OCI-LY7 (cell line): Measurements from ENCODE around the gene MATR3.
"Not testable (repeated sequence)": the region's sequence is repeated elsewhere in the genome, so short reads cannot be mapped to it uniquely, and the experiment has no call there.

Experiments used
- CTCF ChIP-seq: fragments of 200-600 bp; sonication (generic); conservative IDR thresholded peaks from 2 replicates; pipeline ENCODE4 v1.5.1; 2014; ENCODE audit warnings: mild to moderate bottlenecking, antibody characterized with exemption, low read length, moderate library complexity, mixed read lengths
- EZH2phosphoT487 ChIP-seq: fragments of 200-600 bp; sonication (generic); IDR thresholded peaks from 2 replicates; pipeline ENCODE4 v1.6.1; 2018; ENCODE audit warnings: low read depth, borderline replicate concordance, mild to moderate bottlenecking, mixed run types, antibody characterized with exemption, low read length, moderate library complexity, mixed read lengths

GRCh38 chr5:139355900-139356299 is 62.4 kb downstream of the MATR3 start:
- not testable (repeated sequence) for TF ChIP-seq CTCF, EZH2phosphoT487
